Body of pancreas (tissue), 4 donors: ENCODE measurements around the gene TMEM238L.

Source experiments
- CTCF ChIP-seq, 7 experiments: fragments of 450-650 bp in 4 of 7; fragments of 200-600 bp in 3 of 7; sonication (generic) in 3 of 7; IDR thresholded peaks; one replicate each; pipeline ENCODE4 v1.5.1; 2016 to 2019; ENCODE audit warnings: antibody characterized with exemption in 7 of 7
- POLR2A ChIP-seq, 3 donors: fragments of 450-650 bp; IDR thresholded peaks; one replicate each; pipeline ENCODE4 v1.6.1; 2016; ENCODE audit warnings: antibody characterized with exemption in 3 of 3, mild to moderate bottlenecking in 2 of 3

- TF ChIP-seq CTCF (IDR thresholded peaks at IDR 0.05) (no peak), POLR2A (IDR thresholded peaks at IDR 0.05) (no peak)
These were observed 27.8 kb upstream of the TMEM238L start for GRCh38 chr17:10831696-10832095.
